ENCODE measurements around the gene SLC25A12.
"Not testable (repeated sequence)": the region's sequence is repeated elsewhere in the genome, so short reads cannot be mapped to it uniquely, and the experiment has no call there.

SLC25A12 gene

GRCh38 chr2:171788316-171788993 is 105.6 kb downstream of the SLC25A12 start:
- no peak for DNase-seq

GRCh38 chr2:171787333-171788072 is 106.5 kb downstream of the SLC25A12 start:
- DNase-seq: no peak

- no peak for DNase-seq
Observed at GRCh38 chr2:171785450-171785849, 108.6 kb downstream of the SLC25A12 start.

- no peak for DNase-seq
Observed at GRCh38 chr2:171778515-171778914, 115.5 kb downstream of the SLC25A12 start.

- DNase-seq: not testable (repeated sequence)
Observed at GRCh38 chr2:171774581-171774980, 119.5 kb downstream of the SLC25A12 start.

- DNase-seq: no peak
Observed at GRCh38 chr2:171772373-171772772, 121.7 kb downstream of the SLC25A12 start.

GRCh38 chr2:171771463-171771862 is 122.6 kb downstream of the SLC25A12 start:
- no peak for DNase-seq

GRCh38 chr2:171763602-171764001 is 130.4 kb downstream of the SLC25A12 start:
- DNase-seq: no peak

GRCh38 chr2:171762879-171763573 is 131.0 kb downstream of the SLC25A12 start:
- DNase-seq: peak in 1 of 2 experiments; percentile 28

GRCh38 chr2:171761176-171761575 is 132.9 kb downstream of the SLC25A12 start:
- not testable (repeated sequence) for DNase-seq

GRCh38 chr2:171758762-171759161 is 135.3 kb downstream of the SLC25A12 start:
- DNase-seq: not testable (repeated sequence)

GRCh38 chr2:171754254-171754939 is 139.6 kb downstream of the SLC25A12 start:
- no peak for DNase-seq

GRCh38 chr2:171747371-171747770 is 146.7 kb downstream of the SLC25A12 start:
- DNase-seq: no peak

GRCh38 chr2:171745806-171746205 is 148.2 kb downstream of the SLC25A12 start:
- no peak for DNase-seq

- no peak for DNase-seq
Observed at GRCh38 chr2:171745141-171745540, 148.9 kb downstream of the SLC25A12 start.

GRCh38 chr2:171742760-171743159 is 151.3 kb downstream of the SLC25A12 start:
- no peak for DNase-seq

GRCh38 chr2:171741189-171741588 is 152.9 kb downstream of the SLC25A12 start:
- no peak for DNase-seq

- no peak for DNase-seq
Observed at GRCh38 chr2:171735991-171736710, 157.9 kb downstream of the SLC25A12 start.

Measured in NCI-H1930 (cell line).